DND-41 (cell line): ENCODE results near the gene LYRM2.

Experiments
- ATAC-seq: fragments of 200-7000 bp; cut with Tn5 transposase; 3 replicates; pipeline ENCODE4 v1.9.1; 2021; ENCODE audit warnings: low read depth; ENCODE audit not compliant: insufficient read depth
- DNase-seq: peaks from one replicate; pipeline ENCODE4 v3.0.0-alpha.2; 2020
- H2AFZ ChIP-seq: 2 replicates; pipeline ENCODE4 v1.6.0; 2012; ENCODE audit warnings: low read depth, low read length
- H3K27ac ChIP-seq: 2 replicates; pipeline ENCODE4 v1.5.1; 2012; ENCODE audit warnings: low read length, inconsistent platforms
- H3K27me3 ChIP-seq: fragments of 200-600 bp; sonication (generic); 2 replicates; pipeline ENCODE4 v1.6.0; 2012; ENCODE audit warnings: low read length, mild to moderate bottlenecking, inconsistent platforms; ENCODE audit not compliant: insufficient read depth, poor library complexity
- H3K36me3 ChIP-seq: 2 replicates; pipeline ENCODE4 v1.5.1; 2012; ENCODE audit warnings: low read length, inconsistent platforms; ENCODE audit not compliant: insufficient read depth
- H3K4me1 ChIP-seq: 2 replicates; pipeline ENCODE4 v1.5.1; 2012; ENCODE audit warnings: mild to moderate bottlenecking, low read length; ENCODE audit not compliant: insufficient read depth
- H3K4me2 ChIP-seq: 2 replicates; pipeline ENCODE4 v1.6.0; 2012; ENCODE audit warnings: mild to moderate bottlenecking, moderate library complexity, low read length, inconsistent platforms; ENCODE audit not compliant: insufficient read depth
- H3K4me3 ChIP-seq, 2 experiments: fragments of 200-600 bp in 1 of 2; shearing (Covaris generic) in 1 of 2; 2 replicates each; pipeline ENCODE4 v1.5.1; 2012 to 2016; ENCODE audit warnings: inconsistent platforms in 2 of 2, low read length in 2 of 2, mild to moderate bottlenecking in 2 of 2, low read depth in 1 of 2, moderate library complexity in 1 of 2
- H3K79me2 ChIP-seq: 2 replicates; pipeline ENCODE4 v1.6.0; 2012; ENCODE audit warnings: low read length, inconsistent platforms; ENCODE audit not compliant: insufficient read depth
- H3K9ac ChIP-seq: 2 replicates; pipeline ENCODE4 v1.6.0; 2012; ENCODE audit warnings: low read depth, mild to moderate bottlenecking, inconsistent platforms, low read length, moderate library complexity
- H3K9me3 ChIP-seq: 2 replicates; pipeline ENCODE4 v1.5.1; 2012; ENCODE audit warnings: low read length, moderate library complexity, mild to moderate bottlenecking, inconsistent platforms; ENCODE audit not compliant: insufficient read depth, severe bottlenecking
- H4K20me1 ChIP-seq: 2 replicates; pipeline ENCODE4 v1.6.0; 2012; ENCODE audit warnings: low read length; ENCODE audit not compliant: insufficient read depth
- EZH2 ChIP-seq: IDR thresholded peaks from 3 replicates; pipeline ENCODE4 v1.6.1; 2012; ENCODE audit warnings: borderline replicate concordance, low read depth, mild to moderate bottlenecking, moderate library complexity, low read length, inconsistent platforms; ENCODE audit not compliant: severe bottlenecking
- TF ChIP-seq, protein P1 (sequence below): IDR thresholded peaks from 2 replicates; pipeline ENCODE4 v1.5.1; 2012; ENCODE audit warnings: borderline replicate concordance, low read length, moderate library complexity, mild to moderate bottlenecking; ENCODE audit not compliant: poor library complexity, severe bottlenecking; ENCODE audit errors: extremely low read depth

LYRM2 gene

DNA sequence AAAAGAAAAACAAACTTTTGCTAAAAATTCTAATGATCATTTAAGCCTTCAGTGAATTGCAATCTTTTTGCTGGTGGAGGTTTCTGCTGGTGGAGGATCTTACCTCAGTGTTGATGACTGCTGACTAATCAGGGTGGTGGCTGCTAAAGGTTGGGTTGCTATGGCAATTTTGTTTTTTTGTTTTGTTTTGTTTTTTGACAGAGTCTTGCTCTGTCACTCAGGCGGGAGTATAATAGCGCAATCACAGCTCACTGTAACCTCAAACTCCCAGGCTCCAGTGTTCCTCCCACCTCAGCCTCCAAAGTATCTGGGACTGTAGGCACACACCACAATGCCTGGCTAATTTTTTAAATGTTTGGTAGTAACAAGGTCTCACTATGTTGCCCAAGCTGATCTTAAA is 110.9 kb downstream of the LYRM2 start:
- Histone ChIP-seq H3K4me3 (no peak overlapping the region), H3K9me3 (no peaks in the 10 kb centered on the region), H4K20me1 (no peaks in the 10 kb centered on the region), H3K4me1 (no peaks in the 10 kb centered on the region), H3K4me2 (no peak overlapping the region), H3K36me3 (no peaks in the 10 kb centered on the region), H3K27ac (no peak overlapping the region), H3K27me3 (peaks cover 3% of the 10 kb centered on the region), H3K79me2 (no peaks in the 10 kb centered on the region), H3K9ac (no peak overlapping the region), H2AFZ (no peak overlapping the region)
- ATAC-seq (no peak), DNase-seq (no peak)
- TF ChIP-seq, protein P1, sequence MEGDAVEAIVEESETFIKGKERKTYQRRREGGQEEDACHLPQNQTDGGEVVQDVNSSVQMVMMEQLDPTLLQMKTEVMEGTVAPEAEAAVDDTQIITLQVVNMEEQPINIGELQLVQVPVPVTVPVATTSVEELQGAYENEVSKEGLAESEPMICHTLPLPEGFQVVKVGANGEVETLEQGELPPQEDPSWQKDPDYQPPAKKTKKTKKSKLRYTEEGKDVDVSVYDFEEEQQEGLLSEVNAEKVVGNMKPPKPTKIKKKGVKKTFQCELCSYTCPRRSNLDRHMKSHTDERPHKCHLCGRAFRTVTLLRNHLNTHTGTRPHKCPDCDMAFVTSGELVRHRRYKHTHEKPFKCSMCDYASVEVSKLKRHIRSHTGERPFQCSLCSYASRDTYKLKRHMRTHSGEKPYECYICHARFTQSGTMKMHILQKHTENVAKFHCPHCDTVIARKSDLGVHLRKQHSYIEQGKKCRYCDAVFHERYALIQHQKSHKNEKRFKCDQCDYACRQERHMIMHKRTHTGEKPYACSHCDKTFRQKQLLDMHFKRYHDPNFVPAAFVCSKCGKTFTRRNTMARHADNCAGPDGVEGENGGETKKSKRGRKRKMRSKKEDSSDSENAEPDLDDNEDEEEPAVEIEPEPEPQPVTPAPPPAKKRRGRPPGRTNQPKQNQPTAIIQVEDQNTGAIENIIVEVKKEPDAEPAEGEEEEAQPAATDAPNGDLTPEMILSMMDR = no peak
- TF ChIP-seq EZH2 = no peak

DNA sequence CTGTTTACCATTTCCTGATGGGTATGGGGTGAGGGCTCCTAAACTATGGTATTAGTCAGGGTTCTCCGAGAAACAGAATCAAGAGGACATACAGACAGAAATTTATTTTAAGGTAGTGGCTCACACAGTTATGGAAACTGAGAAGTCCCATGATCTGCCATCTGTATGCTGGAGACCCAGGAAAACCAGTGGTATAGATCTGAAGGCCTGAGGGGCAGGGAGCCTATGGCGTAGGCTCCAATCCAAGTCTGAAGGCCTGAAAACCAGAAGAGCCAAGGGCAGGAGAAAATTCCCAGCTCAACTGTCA is 112.0 kb downstream of the LYRM2 start:
- H3K4me1 ChIP-seq = no peaks in the 10 kb centered on the region
- TF ChIP-seq EZH2 = no peak
- TF ChIP-seq, protein P1 = no peak
- H2AFZ ChIP-seq = no peak overlapping the region
- H3K9ac ChIP-seq = no peak overlapping the region
- no peaks in the 10 kb centered on the region for H3K36me3 ChIP-seq
- no peaks in the 10 kb centered on the region for H4K20me1 ChIP-seq
- no peak for DNase-seq
- no peak overlapping the region for H3K4me3 ChIP-seq
- peaks cover 3% of the 10 kb centered on the region for H3K27me3 ChIP-seq
- no peak overlapping the region for H3K4me2 ChIP-seq
- no peaks in the 10 kb centered on the region for H3K79me2 ChIP-seq
- no peak for ATAC-seq
- no peak overlapping the region for H3K27ac ChIP-seq
- H3K9me3 ChIP-seq = no peaks in the 10 kb centered on the region

DNA sequence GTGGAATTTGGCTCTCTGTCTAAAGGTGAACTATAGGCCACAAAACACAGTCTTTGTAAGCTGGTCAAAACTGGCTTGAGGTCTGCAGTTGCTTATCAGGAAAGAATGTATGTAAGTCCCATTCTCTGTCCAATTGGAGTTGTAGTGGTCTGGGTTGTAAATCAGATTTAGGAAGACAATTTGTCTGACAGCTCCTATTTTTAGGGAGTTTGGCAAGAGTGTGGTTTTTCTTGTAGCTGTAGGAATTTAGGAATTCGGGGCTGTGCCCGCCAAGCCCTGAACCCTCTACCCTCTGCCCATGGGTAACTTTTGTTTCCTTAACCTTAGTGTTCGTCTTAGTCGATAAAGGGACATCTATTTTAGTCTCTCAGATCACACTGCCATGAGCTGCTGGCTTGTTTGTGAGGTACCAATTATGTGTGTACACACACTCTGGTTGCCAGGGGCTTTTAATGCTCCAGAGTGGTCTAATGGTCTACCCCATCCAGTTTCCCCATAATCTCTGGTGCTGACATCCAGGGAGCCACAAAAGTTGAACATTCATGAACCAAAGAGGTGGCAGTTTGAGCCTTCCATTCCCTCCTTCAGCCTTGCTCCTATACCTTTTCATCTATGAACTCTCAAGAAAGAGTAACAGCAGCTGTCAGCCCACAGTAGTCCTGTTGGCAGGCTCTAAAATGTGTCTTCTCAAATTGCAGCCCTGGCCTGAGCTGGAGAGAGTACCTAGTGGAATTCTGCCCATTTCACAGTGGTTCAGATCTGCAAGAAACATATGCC is 112.6 kb downstream of the LYRM2 start:
- Histone ChIP-seq H3K36me3 (no peaks in the 10 kb centered on the region), H3K27me3 (peaks cover 3% of the 10 kb centered on the region), H3K27ac (no peak overlapping the region), H3K4me2 (no peak overlapping the region), H3K79me2 (no peaks in the 10 kb centered on the region), H3K9me3 (no peaks in the 10 kb centered on the region), H3K4me1 (no peaks in the 10 kb centered on the region), H2AFZ (no peak overlapping the region), H3K4me3 (no peak overlapping the region), H4K20me1 (no peaks in the 10 kb centered on the region), H3K9ac (no peak overlapping the region)
- TF ChIP-seq, protein P1 = no peak
- no peak for TF ChIP-seq EZH2
- DNase-seq (no peak), ATAC-seq (no peak)
